ENCODE results near the gene TNIP1. TPM values are rescaled to one million over a fixed set of nuclear protein-coding genes. Genes with fewer than 3 reads are reported as not detected.

TNIP1 gene
- total RNA-seq, 4 donors from 2014 or later = 74.4 to 115 (median 94.7) TPM

GRCh38 chr5:151058301-151058700 lies 22.5 kb downstream of the TNIP1 start:
- peaks cover 43 to 67% of the 10 kb centered on the region in 2 donors for H3K4me1 ChIP-seq
- no peak for DNase-seq
- WGBS, 2 donors = 79 to 92% methylated on average over 5 of the region's 5 CpGs
- no peaks in the 10 kb centered on the region for H3K9me3 ChIP-seq
- H3K27ac ChIP-seq = peak overlapping the region; percentile 78 to 92 (median 91)
- H3K4me3 ChIP-seq (replicated peaks in 1 of 3) = no peak overlapping the region
- H3K36me3 ChIP-seq = peaks cover 0 to 8% of the 10 kb centered on the region in 2 donors
- intact Hi-C loops (cut with DNase I) = no loop called here
- TF ChIP-seq CTCF (IDR thresholded peaks at IDR 0.05) (no peak), POLR2A (IDR thresholded peaks at IDR 0.05) (no peak)
- H3K27me3 ChIP-seq = no peaks in the 10 kb centered on the region

GRCh38 chr5:151056379-151057325 lies 24.2 kb downstream of the TNIP1 start:
- H3K36me3 ChIP-seq = peaks cover 0 to 8% of the 10 kb centered on the region in 2 donors
- no peak for TF ChIP-seq POLR2A (IDR thresholded peaks at IDR 0.05)
- TF ChIP-seq CTCF (IDR thresholded peaks at IDR 0.05) = no peak
- WGBS, 2 donors = 94 to 95% methylated on average over 16 to 25 of the region's 25 CpGs
- intact Hi-C loops (cut with DNase I) = no loop called here
- no peaks in the 10 kb centered on the region for H3K27me3 ChIP-seq
- no peak for DNase-seq
- H3K9me3 ChIP-seq = no peaks in the 10 kb centered on the region
- peaks cover 34 to 60% of the 10 kb centered on the region in 2 donors for H3K4me1 ChIP-seq
- no peak overlapping the region for H3K4me3 ChIP-seq (replicated peaks in 1 of 3)
- H3K27ac ChIP-seq = peak overlapping the region in 2 of 3 donors; percentile 57 to 78

- Histone ChIP-seq H3K4me1 (peaks cover 27 to 47% of the 10 kb centered on the region in 2 donors), H3K4me3 (replicated peaks in 1 of 3) (no peak overlapping the region), H3K36me3 (peaks cover 0 to 6% of the 10 kb centered on the region in 2 donors), H3K27me3 (no peaks in the 10 kb centered on the region), H3K27ac (peak overlapping the region in 2 of 3 donors; percentile 25 to 57), H3K9me3 (no peaks in the 10 kb centered on the region)
- peak; percentile 68 to 80 for DNase-seq
- TF ChIP-seq CTCF (IDR thresholded peaks at IDR 0.05) (no peak), POLR2A (IDR thresholded peaks at IDR 0.05) (no peak)
- WGBS, 2 donors = 39 to 60% methylated on average over 6 of the region's 6 CpGs
- intact Hi-C loops (cut with DNase I) = no loop called here
Observed at GRCh38 chr5:151055336-151055735, 25.5 kb downstream of the TNIP1 start.

GRCh38 chr5:151054709-151055108 lies 26.1 kb downstream of the TNIP1 start:
- peaks cover 20 to 41% of the 10 kb centered on the region in 2 donors for H3K4me1 ChIP-seq
- intact Hi-C loops (cut with DNase I) = loop anchor here (5.0 kb wide), 1 partner anchor 113 kb away; no protein-coding TSS in a partner anchor
- peak in 1 of 2 donors; percentile 54 for DNase-seq
- peak overlapping the region in 2 of 3 donors; percentile 25 to 57 for H3K27ac ChIP-seq
- peaks cover 3 to 11% of the 10 kb centered on the region in 2 donors for H3K36me3 ChIP-seq
- H3K27me3 ChIP-seq = no peaks in the 10 kb centered on the region
- TF ChIP-seq POLR2A (IDR thresholded peaks at IDR 0.05) (no peak), CTCF (IDR thresholded peaks at IDR 0.05) (no peak)
- WGBS, 2 donors = 91 to 93% methylated on average over 3 of the region's 3 CpGs
- H3K9me3 ChIP-seq = no peaks in the 10 kb centered on the region
- no peak overlapping the region for H3K4me3 ChIP-seq (replicated peaks in 1 of 3)

Data from thyroid gland (tissue), 4 donors.